HepG2 (cell line): Measurements from ENCODE around the gene JMJD8. TPM values are rescaled to one million over a fixed set of nuclear protein-coding genes. Genes with fewer than 3 reads are reported as not detected.

Source experiments
- ARID4A ChIP-seq: sonication (generic); formaldehyde crosslinking; IDR thresholded peaks from 2 replicates; pipeline ENCODE4 v1.5.0; 2020; ENCODE audit warnings: mild to moderate bottlenecking, missing genetic modification reagents, borderline replicate concordance
- ATF4 ChIP-seq, 2 experiments: fragments of 450-650 bp in 1 of 2; sonication (generic) in 1 of 2; formaldehyde crosslinking; IDR thresholded peaks; 2 replicates each; pipeline versions ENCODE4 v1.5.0 to v1.8.0; 2020 to 2022; ENCODE audit warnings: mild to moderate bottlenecking in 1 of 2, missing genetic modification reagents in 1 of 2
- CHCHD3 ChIP-seq: sonication (generic); formaldehyde crosslinking; IDR thresholded peaks from 2 replicates; pipeline ENCODE4 v1.8.0; 2022; ENCODE audit warnings: mild to moderate bottlenecking, missing genetic modification reagents, moderate library complexity
- HOXA5 ChIP-seq: sonication (generic); formaldehyde crosslinking; IDR thresholded peaks from 2 replicates; pipeline ENCODE4 v1.4.0; 2020; ENCODE audit warnings: missing genetic modification reagents
- IKZF1 ChIP-seq: fragments of 450-650 bp; IDR thresholded peaks from 2 replicates; pipeline ENCODE4 v1.7.1; 2016
- PRDM15 ChIP-seq: sonication (generic); formaldehyde crosslinking; IDR thresholded peaks from 2 replicates; pipeline ENCODE4 v1.4.0; 2020; ENCODE audit warnings: missing genetic modification reagents
- RARA ChIP-seq: IDR thresholded peaks from 2 replicates; pipeline ENCODE4 v1.6.1; 2016; ENCODE audit warnings: missing genetic modification reagents, missing compliant biosample characterization
- THAP8 ChIP-seq: sonication (generic); formaldehyde crosslinking; IDR thresholded peaks from 2 replicates; pipeline ENCODE4 v1.5.1; 2020; ENCODE audit warnings: missing genetic modification reagents, mild to moderate bottlenecking, borderline replicate concordance
- ZBTB42 ChIP-seq: sonication (generic); formaldehyde crosslinking; IDR thresholded peaks from 2 replicates; pipeline ENCODE4 v1.5.0; 2020; ENCODE audit warnings: mild to moderate bottlenecking, missing genetic modification reagents
- ZBTB7B ChIP-seq: sonication (generic); formaldehyde crosslinking; IDR thresholded peaks from 2 replicates; pipeline ENCODE4 v1.4.0; 2020; ENCODE audit warnings: missing genetic modification reagents
- ZNF275 ChIP-seq: sonication (generic); formaldehyde crosslinking; IDR thresholded peaks from 2 replicates; pipeline ENCODE4 v1.8.0; 2022; ENCODE audit warnings: missing genetic modification reagents, mild to moderate bottlenecking, inconsistent platforms, borderline replicate concordance
- ZNF614 ChIP-seq: IDR thresholded peaks from 2 replicates; pipeline ENCODE4 v1.6.1; 2018; ENCODE audit warnings: missing biosample characterization, missing genetic modification reagents, inconsistent platforms, borderline replicate concordance
- ZNF713 ChIP-seq: sonication (generic); formaldehyde crosslinking; IDR thresholded peaks from 2 replicates; pipeline ENCODE4 v1.4.0; 2020; ENCODE audit warnings: mild to moderate bottlenecking, missing genetic modification reagents
- ZNF766 ChIP-seq: sonication (generic); formaldehyde crosslinking; IDR thresholded peaks from 2 replicates; pipeline ENCODE4 v1.5.0; 2020; ENCODE audit warnings: missing genetic modification reagents, borderline replicate concordance
- ZNF800 ChIP-seq: sonication (generic); formaldehyde crosslinking; IDR thresholded peaks from 2 replicates; pipeline ENCODE4 v1.4.0; 2020; ENCODE audit warnings: missing genetic modification reagents
- polyA plus RNA-seq, 8 experiments: library from polyadenylated mRNA; depleted of rRNA in 3 of 8; stranded (reverse) in 7 of 8; unstranded in 1 of 8; fragments of >200 nt; fragmentation: Illumina TruSeq in 4 of 8; extraction: Trizol in 4 of 8; gene quantifications; 2 replicates each; pipeline versions ENCODE4 v1.2.1 to v1.2.3, GENCODE V29; 2011 to 2016; ENCODE audit warnings: low read depth in 4 of 8, missing spikeins in 1 of 8, mixed read lengths in 1 of 8; ENCODE audit not compliant: insufficient read depth in 1 of 8
- total RNA-seq, 5 experiments: library from RNA; depleted of rRNA; stranded (reverse); fragments of >200 nt; fragmentation: Illumina TruSeq; extraction: Trizol; gene quantifications; 2 replicates each; pipeline ENCODE4 v1.2.3, GENCODE V29; 2016; ENCODE audit warnings: low read depth in 1 of 5

The JMJD8 gene
- total and polyA plus RNA-seq, 2 of the 13 experiments (the other 11 are each of a cell fraction or from before 2014, with no cell fraction given): 2.6 to 11.8 TPM

- TF ChIP-seq HOXA5 (CRISPR knock-in tag) (no peak), ZBTB7B (peak; percentile 7; the same call in 1 of the 2 replicates), ZNF713 (CRISPR knock-in tag) (no peak), ZNF766 (CRISPR knock-in tag) (no peak), RARA (no peak), ZBTB42 (CRISPR knock-in tag) (no peak), THAP8 (CRISPR knock-in tag) (no peak), CHCHD3 (CRISPR knock-in tag) (no peak), ZNF800 (peak; percentile 33; the same call in 1 of the 2 replicates), ARID4A (CRISPR knock-in tag) (0 out of 2 replicates have a peak, but pooled peaks have one; percentile 38), PRDM15 (no peak), IKZF1 (no peak), ATF4 (CRISPR knock-in tag; IDR thresholded peaks at IDR 0.05) (no peak), ZNF275 (CRISPR knock-in tag) (no peak), ZNF614 (CRISPR knock-in tag) (no peak)
Measured at GRCh38 chr16:726438-727290, 42.5 kb upstream of the JMJD8 start, which contains the start of the genes CCDC78 and HAGHL (continued).
